GM18520 (cell line): ENCODE measurements around the gene LCE1A.

Experiments used
- ATAC-seq: cut with Tn5 transposase; IDR thresholded peaks from one replicate; pipeline ENCODE4 v1.9.1; 2021; ENCODE audit not compliant: unreplicated experiment

The LCE1A gene, protein sequence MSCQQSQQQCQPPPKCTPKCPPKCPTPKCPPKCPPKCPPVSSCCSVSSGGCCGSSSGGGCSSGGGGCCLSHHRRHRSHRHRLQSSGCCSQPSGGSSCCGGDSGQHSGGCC

DNA sequence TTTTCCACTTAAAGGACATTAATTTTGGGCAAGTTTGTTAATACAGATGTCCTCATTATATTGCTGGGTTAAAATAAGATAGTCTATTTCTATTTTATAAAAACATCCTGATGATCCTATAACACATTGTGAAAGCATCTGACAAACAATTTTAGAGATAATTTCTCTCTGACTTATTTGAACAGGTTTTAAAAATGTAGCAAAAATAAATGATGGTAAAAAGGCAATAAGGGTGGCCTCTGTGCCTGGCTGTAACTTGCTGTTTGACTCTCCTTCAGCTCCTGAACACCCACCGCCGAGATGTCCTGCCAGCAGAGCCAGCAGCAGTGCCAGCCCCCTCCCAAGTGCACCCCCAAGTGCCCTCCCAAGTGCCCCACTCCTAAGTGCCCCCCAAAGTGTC is at the start of gene LCE1A:
TSS of gene LCE1A (plus strand) at position 301 of the 400 bp plus-strand sequence. CDS start at position 301, 0 bp downstream.
- ATAC-seq = no peak

DNA sequence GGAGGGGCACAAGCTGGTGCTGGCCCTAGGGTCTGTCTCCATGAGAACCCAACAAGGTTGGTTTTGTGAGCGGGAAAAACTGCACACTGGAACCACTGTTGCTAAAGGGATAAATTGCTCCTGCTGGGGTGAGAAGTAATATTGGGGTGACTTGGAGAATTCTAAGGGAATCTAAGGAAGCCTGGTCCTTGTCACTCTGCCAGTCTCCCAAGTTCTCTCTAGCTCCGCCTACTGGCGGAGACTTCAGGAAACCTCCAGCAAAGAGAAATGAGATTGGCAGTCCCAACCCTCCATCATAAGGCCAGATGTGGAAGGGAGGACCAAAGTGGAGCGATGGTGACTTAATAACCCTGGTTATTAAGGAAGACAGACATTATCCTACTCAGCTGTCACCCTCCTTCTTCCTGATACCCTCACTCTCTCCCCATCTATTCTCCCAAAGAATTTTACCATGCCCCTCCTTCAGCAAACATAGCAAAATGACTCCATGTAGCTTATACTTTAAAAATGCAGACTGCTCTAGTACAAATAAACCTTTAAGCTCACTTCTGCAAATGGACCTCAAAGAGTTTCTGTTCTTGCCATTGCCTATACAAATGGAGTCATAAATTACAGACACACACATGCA is 49.6 kb upstream of the LCE1A start:
- no peak for ATAC-seq

DNA sequence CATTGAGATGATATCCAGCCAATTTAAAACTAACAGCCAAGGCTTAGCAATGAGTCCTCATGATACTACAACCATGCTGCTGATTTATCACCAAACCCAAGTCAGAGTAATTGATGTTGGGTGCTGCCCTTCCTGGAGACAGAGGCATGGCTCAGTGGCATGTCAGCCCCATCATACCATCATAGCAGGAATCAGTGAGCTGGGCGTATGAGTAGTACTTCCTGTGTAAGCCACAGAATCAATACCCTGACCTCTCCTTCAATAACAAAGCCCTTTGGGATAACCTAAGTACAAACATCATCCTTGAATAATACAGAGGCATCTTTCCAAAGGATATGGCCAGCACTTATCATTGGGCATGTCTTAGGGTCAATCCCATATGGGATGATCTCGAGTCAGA is 44.2 kb upstream of the LCE1A start:
- no peak for ATAC-seq

DNA sequence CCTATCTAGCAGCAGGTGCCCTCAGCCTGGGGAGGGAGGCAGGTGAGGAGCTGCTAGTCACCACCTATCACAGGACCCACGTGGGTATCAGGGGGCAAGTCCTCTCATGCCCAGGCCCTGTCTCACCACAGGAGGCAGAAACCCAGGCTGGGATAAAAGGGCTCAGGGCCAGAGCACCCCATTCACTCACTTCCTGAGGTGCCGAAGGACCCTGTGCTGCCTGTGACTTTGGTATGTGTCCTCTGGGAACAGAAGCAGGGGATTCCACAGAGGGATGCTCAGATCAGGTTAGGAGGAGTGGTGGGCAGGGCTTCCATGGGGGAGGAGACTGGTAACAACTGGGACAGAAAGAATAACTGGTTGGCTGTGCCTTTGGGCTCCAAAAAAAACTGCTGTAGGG is 41.2 kb upstream of the LCE1A start, which contains the start of gene LCE1E:
TSS of gene LCE1E (plus strand) at position 181 of the 400 bp plus-strand sequence. CDS start 1,043 bp downstream, outside the sequence.
- ATAC-seq = no peak

DNA sequence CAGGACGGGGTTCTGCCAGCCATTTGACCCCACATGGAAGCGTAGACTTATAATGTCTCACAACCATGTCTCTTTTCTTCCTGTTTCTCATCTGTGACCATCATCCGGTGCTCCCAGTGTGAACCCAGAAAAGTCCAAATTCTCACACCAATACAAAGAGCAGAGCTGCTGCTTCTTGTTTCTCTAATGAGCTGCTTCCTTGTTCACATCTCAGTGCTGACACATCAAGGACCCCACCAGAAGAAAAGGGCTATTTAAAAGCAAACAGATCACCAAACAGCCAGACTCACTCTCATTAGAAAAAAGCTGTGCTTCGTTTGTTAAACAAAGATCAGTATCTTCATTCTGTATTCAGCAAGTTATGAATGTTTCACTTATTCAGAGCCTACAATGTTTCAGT is 31.6 kb upstream of the LCE1A start:
- no peak for ATAC-seq

DNA sequence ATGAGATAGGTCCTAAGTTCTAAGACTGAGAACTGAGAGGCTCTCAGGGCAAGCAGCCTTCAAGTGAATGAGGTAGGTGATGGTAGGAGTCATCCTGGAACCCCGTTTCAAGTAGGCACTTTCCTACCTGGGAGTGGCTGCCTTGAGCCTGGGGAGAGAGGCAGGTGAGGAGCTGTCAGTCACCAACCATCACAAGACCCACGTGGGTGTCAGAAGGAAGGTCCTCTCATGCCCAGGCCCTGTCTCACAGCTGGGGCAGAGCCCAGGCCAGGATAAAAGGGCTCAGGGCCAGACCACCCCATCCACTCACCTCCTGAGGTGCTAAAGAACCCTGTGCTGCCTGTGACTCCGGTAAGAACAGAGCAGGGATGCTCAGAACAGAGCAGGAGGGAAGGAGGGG is 30.9 kb upstream of the LCE1A start, which contains the start of gene LCE1D:
TSS of gene LCE1D (plus strand) at position 301 of the 400 bp plus-strand sequence. CDS start 1,074 bp downstream, outside the sequence.
- ATAC-seq = no peak

DNA sequence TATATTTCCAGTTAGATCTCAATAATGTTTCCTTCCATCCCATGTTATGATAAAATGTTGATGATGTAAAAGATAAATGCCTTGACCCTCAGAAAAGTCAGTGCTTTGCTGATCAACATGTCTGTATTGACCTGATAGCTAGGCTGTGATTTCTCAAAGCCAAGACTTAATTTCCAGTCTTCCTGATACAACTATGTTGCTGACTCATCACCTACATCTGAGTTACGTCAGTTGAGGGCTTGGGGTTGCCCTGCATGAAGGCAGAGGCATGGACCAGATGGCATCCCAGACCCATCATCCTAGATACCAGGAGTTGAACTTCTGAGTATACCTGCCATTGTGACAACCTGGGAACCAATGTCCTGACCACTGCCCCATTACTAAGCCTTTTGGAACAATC is 25.9 kb upstream of the LCE1A start:
- ATAC-seq = no peak

DNA sequence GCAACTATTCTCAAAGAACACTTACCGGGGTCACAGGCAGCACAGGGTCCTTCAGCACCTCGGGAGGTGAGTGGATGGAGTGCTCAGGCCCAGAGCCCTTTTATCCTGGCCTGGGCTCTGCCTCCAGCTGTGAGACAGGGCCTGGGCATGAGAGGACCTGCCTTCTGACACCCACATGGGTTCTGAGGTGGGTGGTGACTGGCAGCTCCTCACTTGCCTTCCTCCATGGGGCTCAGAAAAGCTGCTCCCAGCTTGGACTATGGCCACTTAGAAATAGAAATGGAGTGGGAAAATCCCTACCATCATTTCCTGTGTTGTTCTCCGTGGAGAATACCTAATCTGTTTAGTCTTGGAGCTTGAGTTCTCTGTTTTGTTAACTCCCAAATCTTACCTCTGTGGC is 20.7 kb upstream of the LCE1A start, which contains the start of gene LCE1C:
TSS of gene LCE1C (minus strand) at position 76 of the 400 bp plus-strand sequence. CDS start 1,173 bp downstream, outside the sequence.
- no peak for ATAC-seq

DNA sequence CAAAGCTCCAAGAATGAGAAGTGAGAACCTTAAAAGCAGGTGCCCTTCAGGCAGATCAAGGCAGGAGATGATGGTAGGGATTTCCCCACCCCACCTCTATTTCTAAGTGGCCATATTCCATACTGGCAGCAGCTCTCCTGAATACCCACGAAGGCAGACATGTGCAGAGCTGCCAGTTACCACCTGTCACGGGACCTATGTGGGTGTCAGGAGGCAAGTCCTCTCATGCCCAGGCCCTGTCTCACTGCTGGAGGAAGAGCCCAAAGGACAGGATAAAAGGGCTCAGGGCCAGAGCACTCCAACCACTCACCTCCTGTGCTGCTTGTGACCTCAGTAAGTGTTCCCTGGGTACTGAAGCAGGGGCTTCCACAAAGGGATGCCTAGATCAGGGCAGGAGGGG is 16.2 kb upstream of the LCE1A start:
- no peak for ATAC-seq

DNA sequence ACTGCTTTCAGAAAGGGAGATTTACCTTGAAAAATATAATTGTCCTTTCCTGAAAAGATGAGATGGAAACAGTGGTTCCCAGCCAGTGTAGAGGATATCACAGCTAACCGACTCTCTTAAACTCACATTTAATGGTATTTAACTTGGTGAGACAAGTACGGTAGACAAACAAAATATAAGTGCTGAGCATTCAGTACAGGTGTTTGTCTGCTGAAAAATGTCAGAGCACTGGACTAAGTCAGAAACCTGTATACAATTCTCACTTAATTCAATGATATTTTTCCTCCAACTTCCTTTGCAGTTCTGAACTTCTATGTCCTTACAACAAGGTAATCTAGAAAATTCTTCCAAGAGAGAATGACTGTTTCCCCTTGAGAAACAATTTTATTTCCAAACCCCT is 15.6 kb upstream of the LCE1A start, which contains the start of gene LCE1B:
TSS of gene LCE1B (plus strand) at position 301 of the 400 bp plus-strand sequence. CDS start 476 bp downstream, outside the sequence.
- ATAC-seq = no peak

DNA sequence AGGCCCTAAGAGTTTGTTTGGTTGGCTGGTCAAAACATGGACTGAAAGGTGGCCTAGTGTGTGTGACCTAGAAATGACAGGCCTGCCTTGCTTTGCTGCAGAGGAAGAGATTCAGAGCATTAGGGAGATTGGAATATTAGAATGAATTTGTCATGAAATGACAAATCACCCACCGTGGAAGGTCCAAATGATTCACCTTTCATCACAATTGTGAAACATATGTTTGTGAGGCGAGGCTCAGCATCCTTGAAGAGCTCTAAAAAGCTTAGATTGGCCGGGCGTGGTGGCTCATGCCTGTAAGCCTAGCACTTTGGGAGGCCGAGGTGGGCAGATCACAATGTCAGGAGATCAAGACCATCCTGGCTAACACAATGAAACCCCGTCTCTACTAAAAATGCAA is 10.0 kb upstream of the LCE1A start:
- no peak for ATAC-seq

DNA sequence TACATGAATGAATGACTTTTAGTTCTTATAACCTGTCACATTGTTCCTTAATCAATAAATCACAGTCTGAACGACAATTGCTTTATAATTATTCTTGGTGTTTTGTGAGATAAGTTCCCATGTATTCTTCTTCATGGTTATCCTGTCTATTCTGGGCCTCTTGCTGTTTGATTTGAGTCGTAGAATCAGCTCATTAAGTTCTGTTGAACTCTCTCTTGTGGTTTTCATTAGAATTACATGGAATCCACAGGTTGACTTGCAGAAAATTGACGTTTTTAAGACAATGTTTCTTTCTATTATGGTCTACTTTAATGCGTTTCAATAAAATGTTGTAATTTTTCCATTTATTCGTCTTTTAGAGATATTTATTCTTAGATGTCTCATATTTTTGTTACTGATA is 4.0 kb upstream of the LCE1A start:
- no peak for ATAC-seq

DNA sequence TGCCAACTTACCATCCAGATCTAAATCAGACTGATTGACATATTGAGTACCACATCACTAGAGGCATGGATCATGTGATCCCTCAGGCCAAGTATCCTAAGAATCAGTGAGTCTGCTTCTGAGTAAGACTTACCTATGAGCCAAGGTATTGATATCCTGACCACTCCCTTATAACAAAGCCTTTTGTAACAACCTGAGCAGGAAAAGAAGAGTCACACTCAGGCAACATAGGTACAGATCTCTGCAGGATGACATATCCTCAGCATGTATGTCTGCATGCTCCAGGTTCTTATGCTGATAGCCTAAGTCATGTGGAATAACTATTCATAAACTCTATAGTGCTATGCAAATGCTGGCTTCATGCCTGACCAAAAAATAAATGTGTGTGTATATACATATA is 2.3 kb upstream of the LCE1A start:
- no peak for ATAC-seq

DNA sequence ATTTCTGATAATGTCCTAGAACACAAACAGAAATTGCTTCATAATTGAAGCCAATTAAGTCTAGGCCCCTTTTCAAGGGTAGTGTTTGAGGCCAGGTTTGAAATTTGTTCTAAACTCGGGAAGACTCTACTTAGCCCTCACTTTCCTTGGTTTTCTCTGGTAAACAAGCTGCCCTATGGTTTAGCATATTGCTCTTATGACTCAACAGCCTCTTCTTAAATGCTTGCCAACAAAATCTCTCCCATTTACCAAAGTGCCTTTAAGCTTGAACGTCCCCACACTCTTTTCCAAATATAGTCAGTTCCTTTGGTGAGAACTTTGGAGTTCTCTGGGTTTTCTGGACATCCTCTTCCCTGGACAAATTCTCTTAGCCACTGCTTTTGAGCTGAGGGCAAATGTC is 9.6 kb downstream of the LCE1A start:
- no peak for ATAC-seq

DNA sequence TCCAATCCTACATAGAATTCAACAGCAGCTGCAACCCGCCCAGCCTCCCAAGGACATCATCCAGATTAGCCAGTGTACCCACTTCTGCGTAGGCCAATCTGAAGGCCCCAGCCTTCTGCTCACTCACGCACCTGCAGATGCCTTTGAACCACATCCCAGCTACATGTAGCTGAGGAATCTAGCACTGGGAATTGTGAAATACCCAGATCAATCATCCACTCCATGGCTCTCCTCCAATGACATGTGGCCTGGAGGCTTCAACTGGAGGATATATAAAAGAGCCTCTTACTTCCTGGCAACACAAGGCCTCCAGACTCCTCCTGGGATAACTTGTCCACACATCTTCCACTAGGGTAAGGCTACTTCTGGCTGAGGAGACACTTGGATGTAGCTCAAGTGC is 15.3 kb downstream of the LCE1A start, which contains the start of gene LCE6A:
TSS of gene LCE6A (plus strand) at position 301 of the 400 bp plus-strand sequence. CDS start 665 bp downstream, outside the sequence.
- no peak for ATAC-seq

DNA sequence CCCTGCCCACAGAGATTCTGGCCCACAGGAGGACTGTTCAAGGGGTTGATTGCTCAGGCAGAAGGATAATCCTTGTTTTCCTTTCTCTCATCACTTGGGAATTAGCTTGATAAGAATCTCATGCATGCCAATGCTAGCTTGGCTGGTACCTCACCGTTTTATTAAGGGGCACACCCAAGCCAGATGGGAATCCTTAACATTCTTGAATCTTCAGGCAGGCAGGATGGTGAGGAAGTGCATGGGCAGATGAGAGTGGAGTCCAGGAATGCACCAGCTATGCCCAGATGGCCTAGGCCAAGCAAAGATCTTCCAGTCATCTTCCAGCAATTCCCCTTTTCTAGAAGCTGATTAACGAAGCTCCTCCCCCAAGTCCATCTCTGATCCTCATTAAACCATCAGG is 28.4 kb downstream of the LCE1A start:
- no peak for ATAC-seq

DNA sequence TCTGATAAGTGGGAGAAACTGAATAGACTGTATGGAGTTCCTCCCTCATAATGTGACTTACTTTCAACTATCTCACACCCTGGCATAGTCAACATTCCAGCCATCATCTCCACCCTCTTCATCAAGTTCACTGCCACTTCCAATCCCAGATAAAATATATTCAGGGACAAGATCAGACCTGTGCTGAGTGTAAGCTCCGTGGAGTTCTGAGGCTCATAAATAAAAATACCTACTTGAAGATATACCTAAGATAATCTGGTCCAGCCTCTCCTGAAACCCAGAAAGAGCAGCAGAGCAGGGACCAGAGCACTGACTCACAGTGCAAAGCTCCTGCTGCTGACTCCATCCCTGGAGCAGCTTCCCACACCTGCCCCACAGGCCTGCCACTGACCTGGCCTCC is 30.8 kb downstream of the LCE1A start:
- ATAC-seq = no peak

DNA sequence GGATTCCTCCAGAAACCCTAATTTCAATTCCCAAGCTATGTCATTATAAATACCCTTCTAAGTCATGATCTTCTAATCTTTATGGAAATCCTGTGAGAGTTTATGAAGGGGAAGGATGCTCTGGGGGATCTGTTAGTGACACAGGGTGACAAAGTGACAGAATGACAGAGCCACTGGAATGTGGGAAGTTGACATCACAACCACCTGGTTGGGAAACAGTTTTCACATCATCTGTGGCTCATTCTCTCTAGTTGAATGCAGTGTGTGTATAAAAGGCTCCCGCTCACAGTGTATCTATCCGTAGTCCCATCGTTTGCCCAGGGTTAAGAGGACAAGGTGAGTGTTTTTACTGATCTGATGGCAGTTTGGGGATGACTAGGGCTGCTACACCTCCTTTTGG is 32.4 kb downstream of the LCE1A start, which contains the start of gene LCE7A:
TSS of gene LCE7A (plus strand) at position 301 of the 400 bp plus-strand sequence. CDS start 702 bp downstream, outside the sequence.
- no peak for ATAC-seq

DNA sequence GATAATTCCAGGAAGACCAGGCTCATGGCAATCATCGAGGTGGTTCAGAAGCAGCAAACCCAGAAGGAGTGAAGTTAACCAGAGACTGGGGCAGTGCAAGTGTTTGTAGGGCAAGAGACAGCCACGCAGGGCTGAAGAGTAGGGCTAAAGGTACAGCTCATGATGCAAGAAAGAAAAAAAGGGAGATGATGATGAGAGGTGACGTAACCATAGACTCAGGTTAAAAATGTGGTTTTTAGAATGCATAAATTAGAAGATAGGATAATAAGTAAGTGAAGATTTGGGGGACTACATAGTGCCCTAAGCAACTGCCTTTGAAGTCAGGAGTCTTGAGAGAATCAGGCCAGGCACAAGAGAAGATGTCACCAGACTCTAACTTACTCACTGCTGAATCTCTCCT is 32.9 kb downstream of the LCE1A start:
- ATAC-seq = no peak

DNA sequence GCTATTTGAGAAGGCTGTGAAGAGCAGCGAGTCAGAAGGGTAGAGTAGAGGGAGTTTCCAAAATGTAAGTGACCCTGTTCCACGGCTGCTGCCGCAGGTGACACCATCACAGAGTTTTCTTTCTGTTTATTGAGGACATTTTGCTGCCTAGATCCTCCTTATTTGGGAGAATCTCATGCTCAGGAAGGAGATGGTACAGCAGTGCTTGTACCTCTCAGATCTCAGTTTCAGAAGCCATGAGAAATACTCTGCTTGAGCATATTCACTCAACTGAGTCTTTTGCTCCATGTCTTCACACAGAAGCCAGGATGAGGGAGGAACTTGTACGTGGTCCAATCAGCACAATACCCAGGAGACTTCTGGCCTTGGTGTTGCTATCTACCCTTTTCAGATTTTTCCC is 34.1 kb downstream of the LCE1A start:
- no peak for ATAC-seq

DNA sequence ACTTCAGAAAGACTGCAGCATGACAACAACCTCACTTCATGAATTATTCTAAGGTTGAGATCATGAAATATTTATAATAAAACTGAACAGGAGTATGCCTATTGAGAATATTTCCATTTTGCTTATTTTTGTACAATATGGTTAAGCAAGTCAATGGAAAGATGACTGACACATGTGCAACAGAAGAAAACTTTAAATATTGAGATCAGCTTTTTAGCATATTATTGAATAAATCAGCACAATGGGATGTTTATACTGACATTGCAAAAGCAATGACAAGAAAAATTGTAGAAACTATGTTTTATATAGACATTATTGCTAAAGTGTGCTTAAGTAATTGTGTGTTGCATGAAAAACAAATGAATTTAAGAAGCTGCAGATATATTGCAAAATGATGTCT is 37.2 kb downstream of the LCE1A start:
- no peak for ATAC-seq

DNA sequence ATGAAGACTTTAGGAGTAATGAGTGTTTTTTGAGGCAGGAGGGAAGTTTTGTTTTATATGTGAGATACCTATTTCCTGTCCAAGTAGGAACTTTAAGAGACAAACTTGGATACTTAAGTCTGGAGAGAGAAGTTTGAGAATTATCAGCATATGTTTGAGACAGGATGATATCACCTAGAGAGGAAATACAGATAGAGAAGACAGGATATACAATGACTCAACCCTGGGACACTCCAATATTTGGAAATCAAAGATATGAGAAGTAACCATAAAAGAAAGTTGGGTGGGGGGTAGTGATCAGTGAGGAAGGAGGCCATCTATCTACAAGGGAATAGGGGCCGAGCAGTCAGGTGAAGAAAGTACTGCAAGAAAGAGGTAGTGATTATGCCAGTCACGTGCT is 39.0 kb downstream of the LCE1A start:
- ATAC-seq = no peak
